Breast epithelium (tissue), 3 donors: ENCODE data around the gene IQSEC3.

Source experiments
- POLR2AphosphoS5 ChIP-seq, 3 donors: sonication (generic); formaldehyde crosslinking; IDR thresholded peaks; one replicate each; pipeline ENCODE4 v1.6.1; 2017; ENCODE audit warnings: antibody characterized with exemption in 3 of 3
- TF ChIP-seq, protein P1 (sequence below), 3 donors: fragments of 450-650 bp; IDR thresholded peaks; one replicate each; pipeline ENCODE4 v1.5.1; 2016 to 2017; ENCODE audit warnings: antibody characterized with exemption in 3 of 3, mild to moderate bottlenecking in 3 of 3, moderate library complexity in 3 of 3

DNA sequence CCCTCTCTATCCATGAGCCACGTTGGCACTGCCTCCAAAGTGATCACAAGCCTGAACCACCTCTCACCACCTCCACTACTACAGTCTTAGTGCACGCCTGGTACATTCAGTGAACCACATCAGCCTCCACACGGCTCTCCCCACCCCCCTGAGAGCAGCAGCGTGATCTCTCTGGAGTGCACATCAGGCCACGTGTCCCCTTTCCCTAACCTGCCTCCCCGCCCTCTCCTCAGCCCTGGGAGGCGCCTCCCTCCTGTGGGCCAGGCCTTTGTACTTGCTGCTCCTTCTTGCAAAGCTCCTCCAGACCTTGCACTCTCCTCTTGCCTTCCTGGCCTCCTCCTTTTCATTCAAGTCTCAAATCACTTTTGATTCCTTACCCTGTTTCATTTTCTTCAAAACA is 97.6 kb downstream of the IQSEC3 start:
- TF ChIP-seq, protein P1, sequence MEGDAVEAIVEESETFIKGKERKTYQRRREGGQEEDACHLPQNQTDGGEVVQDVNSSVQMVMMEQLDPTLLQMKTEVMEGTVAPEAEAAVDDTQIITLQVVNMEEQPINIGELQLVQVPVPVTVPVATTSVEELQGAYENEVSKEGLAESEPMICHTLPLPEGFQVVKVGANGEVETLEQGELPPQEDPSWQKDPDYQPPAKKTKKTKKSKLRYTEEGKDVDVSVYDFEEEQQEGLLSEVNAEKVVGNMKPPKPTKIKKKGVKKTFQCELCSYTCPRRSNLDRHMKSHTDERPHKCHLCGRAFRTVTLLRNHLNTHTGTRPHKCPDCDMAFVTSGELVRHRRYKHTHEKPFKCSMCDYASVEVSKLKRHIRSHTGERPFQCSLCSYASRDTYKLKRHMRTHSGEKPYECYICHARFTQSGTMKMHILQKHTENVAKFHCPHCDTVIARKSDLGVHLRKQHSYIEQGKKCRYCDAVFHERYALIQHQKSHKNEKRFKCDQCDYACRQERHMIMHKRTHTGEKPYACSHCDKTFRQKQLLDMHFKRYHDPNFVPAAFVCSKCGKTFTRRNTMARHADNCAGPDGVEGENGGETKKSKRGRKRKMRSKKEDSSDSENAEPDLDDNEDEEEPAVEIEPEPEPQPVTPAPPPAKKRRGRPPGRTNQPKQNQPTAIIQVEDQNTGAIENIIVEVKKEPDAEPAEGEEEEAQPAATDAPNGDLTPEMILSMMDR (IDR thresholded peaks at IDR 0.05): no peak
- TF ChIP-seq POLR2AphosphoS5 (IDR thresholded peaks at IDR 0.05): no peak
